ENCODE measurements around the gene SERINC5. TPM values are rescaled to one million over a fixed set of nuclear protein-coding genes. Genes with fewer than 3 reads are reported as not detected.

SERINC5 gene
- total and polyA plus RNA-seq, 2 of the 4 experiments (the other 2 are of a cell fraction), result 5.0 to 8.1 TPM

GRCh38 chr5:80195837-80196400, 59.9 kb downstream of the SERINC5 start:
- H4K20me1 ChIP-seq (ENCODE audit: insufficient read depth, low read length), result no peaks in the 10 kb centered on the region
- no peaks in the 10 kb centered on the region for H3K27me3 ChIP-seq (ENCODE audit: control insufficient read depth, insufficient read depth, low read length)
- H4K8ac ChIP-seq (ENCODE audit: low read depth in 2 of 2, low read length in 2 of 2), result no peak overlapping the region
- no peak overlapping the region for H3K4me2 ChIP-seq (ENCODE audit: low read depth, low read length)
- H3K4me3 ChIP-seq (ENCODE audit: insufficient read depth, low read depth, low read length), result no peak overlapping the region
- intact Hi-C loops (cut with micrococcal nuclease) (no loop called here), dilution Hi-C loops (cut with HindIII; ENCODE audit: low sequenced_read_pairs, unreplicated experiment) (no loop called here), in situ Hi-C loops (cut with MboI; ENCODE audit: low sequenced_read_pairs) (no loop called here)
- no peak overlapping the region for H2BK120ac ChIP-seq (ENCODE audit: low read depth, low read length)
- no TSS peak for BruUV-seq (replicated peaks)
- H3K9me3 ChIP-seq (ENCODE audit: control insufficient read depth, insufficient read depth, low read length), result no peaks in the 10 kb centered on the region
- H4K91ac ChIP-seq (ENCODE audit: insufficient read depth, low read depth, low read length), result no peak overlapping the region
- no peak overlapping the region for H3K14ac ChIP-seq (replicated peaks; ENCODE audit: low read depth, low read length)
- H2BK20ac ChIP-seq (ENCODE audit: low read depth, low read length), result no peak overlapping the region
- no CpG with 5 or more reads among the region's 6 CpGs for whole genome bisulfite sequencing, 2 experiments (ENCODE audit: extremely low coverage in 2 of 2, insufficient read length in 1 of 2)
- H2BK5ac ChIP-seq (ENCODE audit: low read depth, low read length, poor library complexity, severe bottlenecking), result no peak overlapping the region
- H3K79me1 ChIP-seq (ENCODE audit: low read depth in 1 of 2, low read length in 2 of 2), result peaks cover 5 to 25% of the 10 kb centered on the region in 2 experiments; a peak in 3 of 4 replicates
- ATAC-seq (ENCODE audit: low read depth) (no peak), DNase-seq (no peak)
- no peak overlapping the region for H3K23ac ChIP-seq (ENCODE audit: low read depth, low read length)
- no peak overlapping the region for H4K5ac ChIP-seq (ENCODE audit: low read depth, low read length)
- H2AK5ac ChIP-seq (ENCODE audit: low read depth, low read length), result no peak overlapping the region
- no peaks in the 10 kb centered on the region for H3K36me3 ChIP-seq (ENCODE audit: control insufficient read depth, insufficient read depth, low read length)
- H2AK9ac ChIP-seq (replicated peaks; ENCODE audit: low read depth, low read length, poor library complexity), result no peak overlapping the region
- no peak overlapping the region for H3K4ac ChIP-seq (ENCODE audit: low read depth, low read length)
- no peak overlapping the region for H2AFZ ChIP-seq (replicated peaks; ENCODE audit: low read length, poor library complexity)
- no peak overlapping the region for H3K9ac ChIP-seq (ENCODE audit: low read depth, low read length)
- no peak overlapping the region for H2BK15ac ChIP-seq (ENCODE audit: low read depth, low read length)
- H3K56ac ChIP-seq (ENCODE audit: extremely low read depth, insufficient read depth, low read length), result no peak overlapping the region
- H3K18ac ChIP-seq (ENCODE audit: low read depth, low read length), result no peak overlapping the region
- ChIA-PET POLR2A (ENCODE audit: unreplicated experiment) (no interaction called here), CTCF (no interaction called here)
- TF ChIP-seq CHD1 (IDR thresholded peaks at IDR 0.05; ENCODE audit: low read depth, low read length) (no peak), NFE2L2 (IDR thresholded peaks at IDR 0.05; ENCODE audit: low read depth, low read length) (no peak), CTCF (conservative IDR thresholded peaks at IDR 0.05; ENCODE audit: low read depth, low read length) (no peak), POLR2A (IDR thresholded peaks at IDR 0.05; ENCODE audit: low read depth, low read length) (no peak), RCOR1 (IDR thresholded peaks at IDR 0.05; ENCODE audit: insufficient replicate concordance, low read length) (no peak), BHLHE40 (IDR thresholded peaks at IDR 0.05; ENCODE audit: low read depth, low read length) (no peak), FOS (IDR thresholded peaks at IDR 0.05; ENCODE audit: low read depth, low read length) (no peak), RFX5 (IDR thresholded peaks at IDR 0.05; ENCODE audit: low read depth, low read length) (no peak), MAZ (IDR thresholded peaks at IDR 0.05; ENCODE audit: borderline replicate concordance, low read depth, low read length) (no peak), CEBPB (IDR thresholded peaks at IDR 0.05; ENCODE audit: low read depth, low read length) (no peak), MAFK (IDR thresholded peaks at IDR 0.05; ENCODE audit: low read depth, low read length) (no peak)
- TF ChIP-seq, protein P1, sequence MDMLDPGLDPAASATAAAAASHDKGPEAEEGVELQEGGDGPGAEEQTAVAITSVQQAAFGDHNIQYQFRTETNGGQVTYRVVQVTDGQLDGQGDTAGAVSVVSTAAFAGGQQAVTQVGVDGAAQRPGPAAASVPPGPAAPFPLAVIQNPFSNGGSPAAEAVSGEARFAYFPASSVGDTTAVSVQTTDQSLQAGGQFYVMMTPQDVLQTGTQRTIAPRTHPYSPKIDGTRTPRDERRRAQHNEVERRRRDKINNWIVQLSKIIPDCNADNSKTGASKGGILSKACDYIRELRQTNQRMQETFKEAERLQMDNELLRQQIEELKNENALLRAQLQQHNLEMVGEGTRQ (IDR thresholded peaks at IDR 0.05; ENCODE audit: low read depth, low read length), result no peak
- no peak overlapping the region for H3K27ac ChIP-seq (ENCODE audit: insufficient read depth, low read length)
- H3K4me1 ChIP-seq (ENCODE audit: control insufficient read depth, insufficient read depth, low read length), result peaks cover 6% of the 10 kb centered on the region
- peaks cover 21% of the 10 kb centered on the region for H3K9me1 ChIP-seq (ENCODE audit: insufficient read depth, low read length)
